C1 segment of cervical spinal cord (tissue), 14 donors: ENCODE measurements around the gene RHD.
"Not testable (repeated sequence)": the region's sequence is repeated elsewhere in the genome, so short reads cannot be mapped to it uniquely, and the experiment has no call there.

Experiments
- DNase-seq, 14 donors: peaks; one replicate each; lab custom pipeline; 2025; lab: John Stamatoyannopoulos, UW

RHD gene

GRCh38 chr1:25355841-25356395 is 83.6 kb downstream of the RHD start:
- DNase-seq = no peak

- DNase-seq = no peak
These were observed 84.1 kb downstream of the RHD start for GRCh38 chr1:25356441-25356840.

- no peak for DNase-seq
These were observed 84.5 kb downstream of the RHD start for GRCh38 chr1:25356848-25357247.

- DNase-seq = no peak
These were observed 88.6 kb downstream of the RHD start for GRCh38 chr1:25360596-25361581.

- no peak for DNase-seq
These were observed 89.6 kb downstream of the RHD start for GRCh38 chr1:25361901-25362300.

- DNase-seq = not testable (repeated sequence)
These were observed 90.6 kb downstream of the RHD start for GRCh38 chr1:25362634-25363559.

GRCh38 chr1:25369241-25369640 is 96.9 kb downstream of the RHD start:
- no peak for DNase-seq

- DNase-seq = not testable (repeated sequence)
These were observed 97.5 kb downstream of the RHD start for GRCh38 chr1:25369691-25370271.

GRCh38 chr1:25371757-25372156 is 99.4 kb downstream of the RHD start:
- not testable (repeated sequence) for DNase-seq

- not testable (repeated sequence) for DNase-seq
These were observed 106.1 kb downstream of the RHD start for GRCh38 chr1:25378367-25378766.
